Psoas muscle (tissue), 8 donors: ENCODE data around the gene DNAH10. TPM values are rescaled to one million over a fixed set of nuclear protein-coding genes. Genes with fewer than 3 reads are reported as not detected.

Experiments
- ATAC-seq, 4 donors: fragments of 200-7000 bp; cut with Tn5 transposase; one replicate each; pipeline ENCODE4 v1.9.1; 2020; ENCODE audit warnings: moderate library complexity in 3 of 4, mild to moderate bottlenecking in 2 of 4
- DNase-seq, 2 donors: peaks; one replicate each; pipeline ENCODE4 v3.0.0-alpha.2; 2020
- H3K27ac ChIP-seq: fragments of 200-600 bp; one replicate; pipeline ENCODE4 v1.8.0; 2022
- H3K27me3 ChIP-seq, 3 donors: fragments of 200-600 bp in 1 of 3; one replicate each; pipeline versions ENCODE4 v1.6.1 to v1.8.0; 2013 to 2022; ENCODE audit warnings: low read length in 2 of 3, mild to moderate bottlenecking in 2 of 3, moderate library complexity in 1 of 3; ENCODE audit not compliant: insufficient read depth in 3 of 3
- H3K36me3 ChIP-seq, 2 donors: fragments of 200-600 bp in 1 of 2; one replicate each; pipeline versions ENCODE4 v1.6.1 to v1.8.0; 2013 to 2022; ENCODE audit warnings: low read depth in 1 of 2, mild to moderate bottlenecking in 1 of 2, moderate library complexity in 1 of 2; ENCODE audit not compliant: insufficient read depth in 1 of 2
- H3K4me1 ChIP-seq: fragments of 200-600 bp; one replicate; pipeline ENCODE4 v1.8.0; 2022
- H3K4me3 ChIP-seq: fragments of 200-600 bp; one replicate; pipeline ENCODE4 v1.8.0; 2022; ENCODE audit warnings: mild to moderate bottlenecking
- H3K9me3 ChIP-seq: fragments of 200-600 bp; one replicate; pipeline ENCODE4 v1.8.0; 2022
- CTCF ChIP-seq: fragments of 200-600 bp; IDR thresholded peaks from one replicate; pipeline ENCODE4 v1.8.0; 2022; ENCODE audit warnings: antibody characterized with exemption
- WGBS, 3 donors: extraction: QIAGEN DNeasy Blood & Tissue Kit; methylation state at CpG; one replicate each; pipeline versions ENCODE4 v1.1.6 to v1.1.7; 2013; 5-methylcytosine and 5-hydroxymethylcytosine counted together
- intact Hi-C, 2 donors: fragments of 100-400 bp; cut with DNase I; formaldehyde crosslinking; loops; one replicate each; pipeline versions ENCODE4 v1.11.0 to v1.14.2; 2022
- polyA plus RNA-seq, 3 donors: library from polyadenylated mRNA; stranded (reverse); fragments of 200-250 nt; gene quantifications; one replicate each; pipeline ENCODE4 v1.2.3, GENCODE V29; 2013
- total RNA-seq, 4 donors: library from RNA; stranded (reverse); fragmentation: NEBNext Ultra II Directional in 2 of 4; extraction: Animal tissue kit (Norgen Biotek cat#: 25700) in 2 of 4; gene quantifications; one replicate each; pipeline versions ENCODE4 v1.2.1 to v1.2.4, GENCODE V29; 2021 to 2023
- donor health status: healthy with polysubstance abuse.
- donor health status: DM: no; HTN: no; CAD: no; lungs with moderate emphysema.
- donor health status: Bipolar disorder and iron deficiency.
- donor health status: healthy.
- donor health status: DM: yes; HTN: yes; CAD: no.
- donor health status: DM: no; HTN: no; CAD: no.
- donor health status: DM: no; HTN: no; CAD: no.
- donor health status: DM: yes; HTN: yes; CAD: no.

DNAH10 gene
- total and polyA plus RNA-seq, 7 donors, result 0.01 to 0.84 (median 0.24) TPM; not detected in 1

- Histone ChIP-seq H3K9me3 (no peaks in the 10 kb centered on the region), H3K4me3 (no peak overlapping the region), H3K4me1 (no peaks in the 10 kb centered on the region), H3K36me3 (no peaks in the 10 kb centered on the region), H3K27me3 (no peaks in the 10 kb centered on the region), H3K27ac (no peak overlapping the region)
- DNase-seq (no peak), ATAC-seq (no peak)
- 82 to 88% (median 84%) methylated on average over 10 of the region's 10 CpGs for WGBS, 3 donors
- intact Hi-C loops, result no loop called here
- TF ChIP-seq CTCF, result no peak
Observed at GRCh38 chr12:123954647-123955350, 192.7 kb downstream of the DNAH10 start.

GRCh38 chr12:123956249-123956648, 194.1 kb downstream of the DNAH10 start:
- ATAC-seq, result no peak
- Histone ChIP-seq H3K9me3 (no peaks in the 10 kb centered on the region), H3K36me3 (no peaks in the 10 kb centered on the region), H3K27me3 (no peaks in the 10 kb centered on the region), H3K4me3 (no peak overlapping the region), H3K4me1 (no peaks in the 10 kb centered on the region), H3K27ac (no peak overlapping the region)
- 89 to 93% (median 90%) methylated on average over 9 of the region's 9 CpGs for WGBS, 3 donors
- no peak for TF ChIP-seq CTCF
- DNase-seq, result no peak
- intact Hi-C loops, result no loop called here

- no peaks in the 10 kb centered on the region for H3K4me1 ChIP-seq
Observed at GRCh38 chr12:123957196-123957595, 195.1 kb downstream of the DNAH10 start.

GRCh38 chr12:123958462-123958861, 196.4 kb downstream of the DNAH10 start:
- Histone ChIP-seq H3K27me3 (no peaks in the 10 kb centered on the region), H3K9me3 (no peaks in the 10 kb centered on the region), H3K4me1 (no peaks in the 10 kb centered on the region), H3K36me3 (no peaks in the 10 kb centered on the region), H3K4me3 (no peak overlapping the region), H3K27ac (no peak overlapping the region)
- no peak for DNase-seq
- intact Hi-C loops, result no loop called here
- ATAC-seq, result no peak
- TF ChIP-seq CTCF, result no peak
- 80 to 87% (median 83%) methylated on average over 8 of the region's 8 CpGs for WGBS, 3 donors

More at GRCh38 chr12:123957196-123957595, 195.1 kb downstream of the DNAH10 start:
- Histone ChIP-seq H3K9me3 (no peaks in the 10 kb centered on the region), H3K4me3 (no peak overlapping the region), H3K27ac (no peak overlapping the region), H3K27me3 (no peaks in the 10 kb centered on the region), H3K36me3 (no peaks in the 10 kb centered on the region)
- intact Hi-C loops, result no loop called here
- ATAC-seq (no peak), DNase-seq (no peak)
- 83 to 90% (median 89%) methylated on average over 3 of the region's 3 CpGs for WGBS, 3 donors
- TF ChIP-seq CTCF, result no peak

GRCh38 chr12:123958876-123959275, 196.8 kb downstream of the DNAH10 start:
- intact Hi-C loops, result no loop called here
- ATAC-seq, result no peak
- Histone ChIP-seq H3K4me3 (no peak overlapping the region), H3K36me3 (no peaks in the 10 kb centered on the region), H3K4me1 (no peaks in the 10 kb centered on the region), H3K27me3 (no peaks in the 10 kb centered on the region), H3K9me3 (no peaks in the 10 kb centered on the region), H3K27ac (no peak overlapping the region)
- no peak for TF ChIP-seq CTCF
- WGBS, 3 donors, result 80 to 88% (median 84%) methylated on average over 9 of the region's 9 CpGs
- DNase-seq, result no peak
